SKM-1 treated with dmso at 0.1 percent for 144 hours (cell line): Measurements from ENCODE around the gene MYO9A.
"Not testable (repeated sequence)": the region's sequence is repeated elsewhere in the genome, so short reads cannot be mapped to it uniquely, and the experiment has no call there.

Source experiments
- DNase-seq: peaks from one replicate; lab custom pipeline; 2025; ENCODE audit not compliant: unreplicated experiment; lab: John Stamatoyannopoulos, UW

The MYO9A gene

GRCh38 chr15:72042865-72043264, 75.1 kb downstream of the MYO9A start:
- DNase-seq = no peak

GRCh38 chr15:72042054-72042453, 75.9 kb downstream of the MYO9A start:
- DNase-seq = no peak

GRCh38 chr15:72037321-72037720, 80.6 kb downstream of the MYO9A start:
- no peak for DNase-seq

- DNase-seq = no peak
These were observed 82.9 kb downstream of the MYO9A start for GRCh38 chr15:72034859-72035650.

- DNase-seq = no peak
These were observed 83.6 kb downstream of the MYO9A start for GRCh38 chr15:72034351-72034750.

GRCh38 chr15:72033711-72034110, 84.2 kb downstream of the MYO9A start:
- DNase-seq = no peak

GRCh38 chr15:72033285-72033684, 84.7 kb downstream of the MYO9A start:
- no peak for DNase-seq

GRCh38 chr15:72021604-72022003, 96.3 kb downstream of the MYO9A start:
- DNase-seq = no peak

- no peak for DNase-seq
These were observed 97.2 kb downstream of the MYO9A start for GRCh38 chr15:72020799-72021198.

GRCh38 chr15:72014555-72014954, 103.4 kb downstream of the MYO9A start:
- not testable (repeated sequence) for DNase-seq

GRCh38 chr15:72013703-72014102, 104.2 kb downstream of the MYO9A start:
- no peak for DNase-seq

- DNase-seq = no peak
These were observed 106.5 kb downstream of the MYO9A start for GRCh38 chr15:72011302-72011942.

- no peak for DNase-seq
These were observed 108.7 kb downstream of the MYO9A start for GRCh38 chr15:72009222-72009621.

GRCh38 chr15:72006382-72006781, 111.6 kb downstream of the MYO9A start:
- no peak for DNase-seq

- DNase-seq = no peak
These were observed 112.5 kb downstream of the MYO9A start for GRCh38 chr15:72005483-72005882.

- DNase-seq = no peak
These were observed 118.1 kb downstream of the MYO9A start for GRCh38 chr15:71999807-72000206.

- DNase-seq = not testable (repeated sequence)
These were observed 119.2 kb downstream of the MYO9A start for GRCh38 chr15:71998717-71999116.

GRCh38 chr15:71997691-71998090, 120.3 kb downstream of the MYO9A start:
- DNase-seq = no peak

- DNase-seq = no peak
These were observed 142.2 kb downstream of the MYO9A start for GRCh38 chr15:71975816-71976150.

- no peak for DNase-seq
These were observed 143.7 kb downstream of the MYO9A start for GRCh38 chr15:71974211-71974610.

GRCh38 chr15:71973366-71973765, 144.6 kb downstream of the MYO9A start:
- no peak for DNase-seq

- DNase-seq = no peak
These were observed 146.0 kb downstream of the MYO9A start for GRCh38 chr15:71971905-71972304.

GRCh38 chr15:71970435-71970834, 147.5 kb downstream of the MYO9A start:
- DNase-seq = no peak
